ENCODE measurements around the gene HPDL. TPM values are rescaled to one million over a fixed set of nuclear protein-coding genes. Genes with fewer than 3 reads are reported as not detected.

HPDL gene
- total RNA-seq, 1 donor from 2014 or later, result 0.61 TPM

DNA sequence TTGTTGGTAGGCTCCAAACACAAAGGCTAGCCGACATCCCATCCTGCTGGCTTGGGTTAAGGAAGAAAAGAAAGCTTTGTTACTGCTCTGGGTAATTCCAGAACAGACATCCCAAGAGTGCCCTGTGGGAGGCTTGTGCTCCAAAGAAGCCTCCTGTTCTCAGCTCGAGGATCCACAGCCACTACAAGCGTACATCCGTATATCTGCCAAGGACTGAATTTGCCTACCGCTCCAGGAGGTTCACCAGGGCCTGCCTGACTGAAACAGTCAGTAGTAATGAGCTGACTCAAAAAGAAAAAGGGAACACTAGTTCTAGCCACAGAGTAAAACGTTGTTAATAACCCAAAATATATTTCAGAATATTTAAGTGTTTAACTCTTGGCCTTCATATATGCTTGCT is 38.4 kb downstream of the HPDL start:
- no peaks in the 10 kb centered on the region for H3K79me2 ChIP-seq (ENCODE audit: insufficient read depth, low read length)
- no peak overlapping the region for H3K9ac ChIP-seq (ENCODE audit: low read length)
- no peak overlapping the region for H3K4me3 Mint-ChIP-seq (ENCODE audit: unreplicated experiment)
- no peaks in the 10 kb centered on the region for H3K36me3 ChIP-seq (ENCODE audit: insufficient read depth, low read length)
- FAIRE-seq (no peak), DNase-seq (ENCODE audit: low read depth) (no peak)
- no peak overlapping the region for H3K4me3 ChIP-seq (ENCODE audit: insufficient read depth, low read depth, low read length)
- no peak overlapping the region for H3K27ac Mint-ChIP-seq (ENCODE audit: unreplicated experiment)
- no peak overlapping the region for H2AFZ ChIP-seq (ENCODE audit: low read depth, low read length)
- no peaks in the 10 kb centered on the region for H3K4me1 Mint-ChIP-seq (ENCODE audit: low read depth, unreplicated experiment)
- no peak overlapping the region for H3K27ac ChIP-seq (ENCODE audit: low read depth, low read length)
- TF ChIP-seq, protein P1, sequence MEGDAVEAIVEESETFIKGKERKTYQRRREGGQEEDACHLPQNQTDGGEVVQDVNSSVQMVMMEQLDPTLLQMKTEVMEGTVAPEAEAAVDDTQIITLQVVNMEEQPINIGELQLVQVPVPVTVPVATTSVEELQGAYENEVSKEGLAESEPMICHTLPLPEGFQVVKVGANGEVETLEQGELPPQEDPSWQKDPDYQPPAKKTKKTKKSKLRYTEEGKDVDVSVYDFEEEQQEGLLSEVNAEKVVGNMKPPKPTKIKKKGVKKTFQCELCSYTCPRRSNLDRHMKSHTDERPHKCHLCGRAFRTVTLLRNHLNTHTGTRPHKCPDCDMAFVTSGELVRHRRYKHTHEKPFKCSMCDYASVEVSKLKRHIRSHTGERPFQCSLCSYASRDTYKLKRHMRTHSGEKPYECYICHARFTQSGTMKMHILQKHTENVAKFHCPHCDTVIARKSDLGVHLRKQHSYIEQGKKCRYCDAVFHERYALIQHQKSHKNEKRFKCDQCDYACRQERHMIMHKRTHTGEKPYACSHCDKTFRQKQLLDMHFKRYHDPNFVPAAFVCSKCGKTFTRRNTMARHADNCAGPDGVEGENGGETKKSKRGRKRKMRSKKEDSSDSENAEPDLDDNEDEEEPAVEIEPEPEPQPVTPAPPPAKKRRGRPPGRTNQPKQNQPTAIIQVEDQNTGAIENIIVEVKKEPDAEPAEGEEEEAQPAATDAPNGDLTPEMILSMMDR (IDR thresholded peaks at IDR 0.05; ENCODE audit: insufficient read depth, low read depth, low read length), result no peak
- TF ChIP-seq EZH2 (IDR thresholded peaks at IDR 0.05; ENCODE audit: insufficient read depth, low read length), result no peak
- no peaks in the 10 kb centered on the region for H3K9me3 Mint-ChIP-seq (ENCODE audit: unreplicated experiment)
- H3K4me2 ChIP-seq (ENCODE audit: low read length), result no peak overlapping the region
- H4K20me1 ChIP-seq (ENCODE audit: insufficient read depth, low read length), result no peaks in the 10 kb centered on the region
- no peaks in the 10 kb centered on the region for H3K36me3 Mint-ChIP-seq (ENCODE audit: low read depth, unreplicated experiment)
- H3K27me3 Mint-ChIP-seq (ENCODE audit: low read depth, unreplicated experiment), result no peaks in the 10 kb centered on the region
- H3K9me3 ChIP-seq (ENCODE audit: insufficient read depth, low read depth, low read length), result no peaks in the 10 kb centered on the region
- no peaks in the 10 kb centered on the region for H3K4me1 ChIP-seq (ENCODE audit: insufficient read depth, low read length)
- H3K27me3 ChIP-seq (ENCODE audit: insufficient read depth, low read length), result no peaks in the 10 kb centered on the region

DNA sequence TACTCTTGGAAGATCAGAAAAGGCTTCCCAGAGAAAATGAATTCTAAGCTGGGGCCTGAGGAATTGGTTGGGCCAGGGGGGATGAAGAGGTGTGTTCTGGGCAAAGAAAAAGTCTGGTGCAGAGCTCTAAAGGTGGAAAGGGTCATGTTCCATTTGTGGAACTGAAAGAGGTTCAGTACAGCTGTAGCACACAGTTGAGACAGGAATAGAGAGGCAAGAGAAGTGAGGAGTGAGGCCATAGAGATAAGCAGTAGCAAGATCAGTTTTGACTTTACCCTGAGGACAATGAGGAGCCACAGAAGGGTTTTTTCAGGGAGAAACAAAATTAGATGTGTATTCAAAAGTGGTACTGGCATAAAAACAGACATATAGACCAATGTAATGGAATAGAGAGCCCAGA is 43.9 kb downstream of the HPDL start:
- DNase-seq (ENCODE audit: low read depth) (no peak), FAIRE-seq (no peak)
- no peaks in the 10 kb centered on the region for H3K9me3 ChIP-seq (ENCODE audit: insufficient read depth, low read depth, low read length)
- no peak overlapping the region for H2AFZ ChIP-seq (ENCODE audit: low read depth, low read length)
- no peak overlapping the region for H3K4me3 ChIP-seq (ENCODE audit: insufficient read depth, low read depth, low read length)
- H3K9ac ChIP-seq (ENCODE audit: low read length), result no peak overlapping the region
- H3K27me3 Mint-ChIP-seq (ENCODE audit: low read depth, unreplicated experiment), result no peaks in the 10 kb centered on the region
- H3K9me3 Mint-ChIP-seq (ENCODE audit: unreplicated experiment), result no peaks in the 10 kb centered on the region
- no peaks in the 10 kb centered on the region for H4K20me1 ChIP-seq (ENCODE audit: insufficient read depth, low read length)
- no peak overlapping the region for H3K4me3 Mint-ChIP-seq (ENCODE audit: unreplicated experiment)
- no peaks in the 10 kb centered on the region for H3K79me2 ChIP-seq (ENCODE audit: insufficient read depth, low read length)
- no peaks in the 10 kb centered on the region for H3K4me1 Mint-ChIP-seq (ENCODE audit: low read depth, unreplicated experiment)
- H3K27ac ChIP-seq (ENCODE audit: low read depth, low read length), result no peak overlapping the region
- H3K36me3 Mint-ChIP-seq (ENCODE audit: low read depth, unreplicated experiment), result no peaks in the 10 kb centered on the region
- no peak overlapping the region for H3K4me2 ChIP-seq (ENCODE audit: low read length)
- no peak overlapping the region for H3K27ac Mint-ChIP-seq (ENCODE audit: unreplicated experiment)
- TF ChIP-seq EZH2 (IDR thresholded peaks at IDR 0.05; ENCODE audit: insufficient read depth, low read length), result no peak
- TF ChIP-seq, protein P1 (IDR thresholded peaks at IDR 0.05; ENCODE audit: insufficient read depth, low read depth, low read length), result no peak
- H3K36me3 ChIP-seq (ENCODE audit: insufficient read depth, low read length), result no peaks in the 10 kb centered on the region
- no peaks in the 10 kb centered on the region for H3K27me3 ChIP-seq (ENCODE audit: insufficient read depth, low read length)
- no peaks in the 10 kb centered on the region for H3K4me1 ChIP-seq (ENCODE audit: insufficient read depth, low read length)

DNA sequence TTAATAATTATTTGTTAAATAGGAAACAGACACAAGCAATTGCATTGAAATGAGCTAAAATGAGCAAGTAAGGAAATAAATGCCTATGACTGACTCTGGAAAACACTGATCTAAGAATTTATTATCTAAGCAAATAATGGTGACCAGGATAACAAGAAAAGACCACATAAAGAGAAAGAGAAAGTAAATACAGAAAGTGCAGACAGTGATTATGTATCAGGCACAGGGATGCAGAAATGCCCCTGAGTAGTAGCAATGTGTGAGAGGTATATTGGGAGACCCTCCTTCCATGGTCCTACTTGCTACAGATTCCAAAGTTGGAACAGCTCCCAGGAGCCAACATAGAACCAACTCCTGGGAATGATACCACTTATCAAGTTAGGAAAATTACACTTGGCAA is 46.9 kb downstream of the HPDL start:
- no peaks in the 10 kb centered on the region for H3K4me1 Mint-ChIP-seq (ENCODE audit: low read depth, unreplicated experiment)

More for the DNA sequence above, 46.9 kb downstream of the HPDL start:
- Histone ChIP-seq H3K36me3 (ENCODE audit: insufficient read depth, low read length) (no peaks in the 10 kb centered on the region), H3K4me1 (ENCODE audit: insufficient read depth, low read length) (no peaks in the 10 kb centered on the region), H3K4me3 (ENCODE audit: insufficient read depth, low read depth, low read length) (no peak overlapping the region), H3K4me2 (ENCODE audit: low read length) (no peak overlapping the region), H3K9ac (ENCODE audit: low read length) (no peak overlapping the region), H3K27ac (ENCODE audit: low read depth, low read length) (no peak overlapping the region), H3K79me2 (ENCODE audit: insufficient read depth, low read length) (no peaks in the 10 kb centered on the region), H3K27me3 (ENCODE audit: insufficient read depth, low read length) (no peaks in the 10 kb centered on the region), H2AFZ (ENCODE audit: low read depth, low read length) (no peak overlapping the region), H4K20me1 (ENCODE audit: insufficient read depth, low read length) (no peaks in the 10 kb centered on the region), H3K9me3 (ENCODE audit: insufficient read depth, low read depth, low read length) (no peaks in the 10 kb centered on the region)
- Mint-ChIP-seq H3K27me3 (ENCODE audit: low read depth, unreplicated experiment) (no peaks in the 10 kb centered on the region), H3K9me3 (ENCODE audit: unreplicated experiment) (no peaks in the 10 kb centered on the region), H3K4me3 (ENCODE audit: unreplicated experiment) (no peak overlapping the region), H3K36me3 (ENCODE audit: low read depth, unreplicated experiment) (no peaks in the 10 kb centered on the region), H3K27ac (ENCODE audit: unreplicated experiment) (no peak overlapping the region)
- FAIRE-seq, result no peak
- TF ChIP-seq, protein P1 (IDR thresholded peaks at IDR 0.05; ENCODE audit: insufficient read depth, low read depth, low read length), result no peak
- no peak for TF ChIP-seq EZH2 (IDR thresholded peaks at IDR 0.05; ENCODE audit: insufficient read depth, low read length)
- no peak for DNase-seq (ENCODE audit: low read depth)

Measured in astrocyte (in vitro differentiated cells and primary cell).